Measurements from ENCODE around the gene MYPOP.

MYPOP gene

GRCh38 chr19:45866400-45867176 lies 35.8 kb downstream of the MYPOP start:
- DNase-seq (ENCODE audit: low spot score) = no peak
- TF ChIP-seq, protein P1, sequence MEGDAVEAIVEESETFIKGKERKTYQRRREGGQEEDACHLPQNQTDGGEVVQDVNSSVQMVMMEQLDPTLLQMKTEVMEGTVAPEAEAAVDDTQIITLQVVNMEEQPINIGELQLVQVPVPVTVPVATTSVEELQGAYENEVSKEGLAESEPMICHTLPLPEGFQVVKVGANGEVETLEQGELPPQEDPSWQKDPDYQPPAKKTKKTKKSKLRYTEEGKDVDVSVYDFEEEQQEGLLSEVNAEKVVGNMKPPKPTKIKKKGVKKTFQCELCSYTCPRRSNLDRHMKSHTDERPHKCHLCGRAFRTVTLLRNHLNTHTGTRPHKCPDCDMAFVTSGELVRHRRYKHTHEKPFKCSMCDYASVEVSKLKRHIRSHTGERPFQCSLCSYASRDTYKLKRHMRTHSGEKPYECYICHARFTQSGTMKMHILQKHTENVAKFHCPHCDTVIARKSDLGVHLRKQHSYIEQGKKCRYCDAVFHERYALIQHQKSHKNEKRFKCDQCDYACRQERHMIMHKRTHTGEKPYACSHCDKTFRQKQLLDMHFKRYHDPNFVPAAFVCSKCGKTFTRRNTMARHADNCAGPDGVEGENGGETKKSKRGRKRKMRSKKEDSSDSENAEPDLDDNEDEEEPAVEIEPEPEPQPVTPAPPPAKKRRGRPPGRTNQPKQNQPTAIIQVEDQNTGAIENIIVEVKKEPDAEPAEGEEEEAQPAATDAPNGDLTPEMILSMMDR (IDR thresholded peaks at IDR 0.05; ENCODE audit: extremely low read depth, missing control alignments) = no peak

- TF ChIP-seq, protein P1 (IDR thresholded peaks at IDR 0.05; ENCODE audit: extremely low read depth, missing control alignments) = no peak
Observed at GRCh38 chr19:45865269-45865948, 37.0 kb downstream of the MYPOP start.

DNA sequence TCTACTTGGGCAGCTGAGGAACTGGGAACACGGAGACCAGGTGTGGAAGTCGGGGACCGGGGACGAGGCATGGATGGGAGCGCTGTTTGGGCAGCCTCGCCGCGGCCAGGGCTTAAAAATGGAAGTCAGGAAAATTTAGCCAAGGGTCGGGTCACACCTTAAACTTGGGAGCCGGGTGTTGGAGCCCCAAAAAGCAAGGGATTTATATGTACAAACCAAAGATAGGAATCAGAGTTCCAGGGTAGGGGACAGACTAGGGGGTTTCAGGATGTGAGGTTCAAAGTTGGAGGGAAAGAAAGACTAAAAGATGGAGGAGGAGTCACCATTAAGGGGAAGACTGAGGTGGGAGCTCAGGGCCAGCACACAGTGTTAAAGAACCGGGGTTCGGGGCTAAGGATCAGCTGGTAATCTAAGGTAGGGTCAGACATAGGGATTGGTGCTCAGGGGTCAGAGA lies 37.8 kb downstream of the MYPOP start:
- DNase-seq (ENCODE audit: low spot score) = no peak
- TF ChIP-seq, protein P1 (IDR thresholded peaks at IDR 0.05; ENCODE audit: extremely low read depth, missing control alignments) = no peak

More at GRCh38 chr19:45865269-45865948, 37.0 kb downstream of the MYPOP start:
- DNase-seq (ENCODE audit: low spot score) = no peak

DNA sequence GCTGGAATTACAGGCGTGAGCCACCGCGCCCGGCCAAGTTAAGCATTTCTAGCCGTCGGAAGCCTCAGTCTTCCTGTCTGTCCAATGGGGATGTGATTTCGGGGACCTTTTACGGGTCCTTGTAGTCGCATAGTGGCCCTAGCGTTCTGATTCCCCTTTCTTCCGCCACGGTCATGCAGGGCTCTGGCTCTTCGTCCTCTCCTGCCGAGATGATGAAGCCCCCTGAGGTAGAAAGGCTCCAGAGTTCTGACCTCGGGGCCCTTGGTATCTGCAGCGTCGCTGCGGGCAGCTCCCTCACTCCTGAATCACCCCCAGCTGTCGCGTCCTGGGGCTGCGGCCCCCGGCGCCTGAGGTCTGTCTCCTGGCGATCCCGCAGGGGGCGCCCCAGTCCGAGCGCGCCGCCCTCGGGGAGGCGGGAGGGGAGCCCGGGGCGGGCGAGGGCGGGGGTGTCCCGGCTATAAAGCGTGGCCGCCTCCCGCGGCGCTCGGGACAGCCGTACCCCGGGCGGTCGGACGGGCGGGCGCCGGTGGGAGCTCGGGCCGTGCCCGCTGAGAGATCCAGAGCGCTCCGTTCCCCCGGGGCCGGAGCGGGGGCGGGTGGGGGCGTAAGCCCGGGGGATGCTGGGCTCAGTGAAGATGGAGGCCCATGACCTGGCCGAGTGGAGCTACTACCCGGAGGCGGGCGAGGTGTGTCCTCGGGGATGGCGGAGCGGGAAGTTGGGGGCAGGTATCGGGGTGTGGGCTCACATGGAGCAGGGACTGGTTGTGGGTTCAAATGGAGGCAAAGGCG lies 38.4 kb downstream of the MYPOP start, which contains the start of gene FOXA3:
Gene FOXA3 (plus strand): TSS at position 487 of the 789 bp plus-strand sequence. CDS start 131 bp downstream, at position 618.
- TF ChIP-seq, protein P1 (IDR thresholded peaks at IDR 0.05; ENCODE audit: extremely low read depth, missing control alignments) = peak; percentile 62
- peak; percentile 95 for DNase-seq (ENCODE audit: low spot score)

- no peak for DNase-seq (ENCODE audit: low spot score)
- TF ChIP-seq, protein P1 (IDR thresholded peaks at IDR 0.05; ENCODE audit: extremely low read depth, missing control alignments) = no peak
Observed at GRCh38 chr19:45863335-45863839, 39.0 kb downstream of the MYPOP start.

DNA sequence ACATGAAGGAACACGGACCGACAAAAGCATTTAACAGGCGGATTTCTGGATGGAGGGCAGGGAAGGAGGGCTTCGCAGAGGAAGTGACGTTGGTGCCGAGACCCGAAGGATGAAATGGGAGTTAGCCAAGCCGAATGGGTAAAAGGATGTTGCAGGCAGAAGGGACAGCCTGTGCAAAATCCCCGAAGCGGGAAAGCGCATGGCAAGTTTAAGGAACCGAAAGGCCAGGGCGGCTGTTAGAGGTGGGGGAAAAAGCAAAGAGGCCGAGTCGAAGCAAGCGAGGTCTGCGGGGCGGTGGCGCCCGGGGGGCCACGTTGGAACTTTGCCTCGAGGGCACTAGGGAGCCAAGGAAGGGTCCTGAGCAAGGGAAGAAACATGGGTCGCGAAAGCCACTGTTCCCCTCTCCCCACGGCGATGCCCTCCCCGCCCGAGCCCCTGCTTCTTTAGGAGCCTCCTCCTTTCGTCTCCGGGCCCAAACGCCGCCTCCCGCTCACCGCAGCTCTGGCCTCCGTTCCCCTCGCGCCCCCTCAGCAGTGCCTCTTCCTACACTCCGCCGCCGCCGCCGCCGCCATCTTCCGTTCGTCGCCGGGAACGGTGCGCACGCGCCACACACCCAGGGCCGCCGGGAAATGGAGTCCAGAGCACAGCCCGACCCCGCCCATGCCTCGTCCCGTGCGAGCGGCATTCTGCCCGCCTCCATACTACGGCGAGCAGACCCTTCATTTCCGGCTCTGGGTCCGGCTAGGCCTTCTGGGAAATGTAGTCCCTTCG lies 39.7 kb downstream of the MYPOP start, which contains the start of gene SYMPK:
Gene SYMPK (minus strand): TSS at position 584 of the 771 bp plus-strand sequence. CDS start 8,652 bp downstream, outside the sequence.
- TF ChIP-seq, protein P1 (IDR thresholded peaks at IDR 0.05; ENCODE audit: extremely low read depth, missing control alignments) = no peak
- peak; percentile 99 for DNase-seq (ENCODE audit: low spot score)

Measured in GM20000 (cell line).